PC-3 (cell line): ENCODE measurements around the gene HOXA6.

Source experiments
- EZH2 ChIP-seq: fragments of 300-600 bp; sonication (generic); IDR thresholded peaks from one replicate; pipeline ENCODE4 v1.6.1; 2017; ENCODE audit warnings: antibody characterized with exemption, mild to moderate bottlenecking, low read length; ENCODE audit not compliant: unreplicated experiment
- EZH2phosphoT487 ChIP-seq: fragments of 300-600 bp; sonication (generic); IDR thresholded peaks from 2 replicates; pipeline ENCODE4 v1.6.1; 2018; ENCODE audit warnings: mild to moderate bottlenecking, antibody characterized with exemption, low read length, borderline replicate concordance
- TF ChIP-seq, protein P1 (sequence below): fragments of 300-600 bp; sonication (generic); conservative IDR thresholded peaks from 2 replicates; pipeline ENCODE4 v1.5.1; 2017; ENCODE audit warnings: antibody characterized with exemption, low read depth, mild to moderate bottlenecking, low read length

DNA sequence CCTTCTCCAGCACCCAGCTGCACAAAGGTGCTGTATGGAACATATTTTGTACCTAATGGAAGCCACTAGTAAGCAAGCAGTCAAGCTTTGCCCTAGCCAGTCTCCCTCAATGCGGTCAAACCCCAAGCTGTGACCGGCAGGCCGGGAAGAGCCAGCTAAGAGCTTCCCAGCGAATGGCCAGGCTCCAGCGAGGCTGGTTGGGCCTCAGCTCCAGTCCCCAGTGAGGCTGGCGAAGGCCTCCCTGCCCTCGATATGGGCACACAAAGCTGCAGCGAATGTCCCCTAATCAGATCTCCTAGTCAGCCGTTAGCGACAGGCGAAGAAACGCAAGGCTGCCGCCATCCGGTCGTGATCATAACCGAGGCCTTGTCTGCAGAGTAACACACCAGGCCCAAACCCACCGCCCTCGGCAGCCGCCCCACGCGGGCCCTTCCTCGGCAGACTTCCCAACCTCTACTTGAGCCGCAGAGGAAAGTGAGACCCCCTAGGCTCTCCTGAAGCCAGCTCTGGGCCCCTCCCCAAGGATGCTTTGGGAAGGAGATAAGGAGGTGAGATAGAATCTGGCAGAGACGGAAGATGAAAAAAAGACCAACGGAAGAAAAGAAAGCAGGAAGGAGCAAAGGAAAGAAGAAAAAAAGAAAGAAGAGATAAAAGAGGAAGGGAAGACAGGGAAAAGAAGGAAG is 20.8 kb upstream of the HOXA6 start:
- TF ChIP-seq, protein P1, sequence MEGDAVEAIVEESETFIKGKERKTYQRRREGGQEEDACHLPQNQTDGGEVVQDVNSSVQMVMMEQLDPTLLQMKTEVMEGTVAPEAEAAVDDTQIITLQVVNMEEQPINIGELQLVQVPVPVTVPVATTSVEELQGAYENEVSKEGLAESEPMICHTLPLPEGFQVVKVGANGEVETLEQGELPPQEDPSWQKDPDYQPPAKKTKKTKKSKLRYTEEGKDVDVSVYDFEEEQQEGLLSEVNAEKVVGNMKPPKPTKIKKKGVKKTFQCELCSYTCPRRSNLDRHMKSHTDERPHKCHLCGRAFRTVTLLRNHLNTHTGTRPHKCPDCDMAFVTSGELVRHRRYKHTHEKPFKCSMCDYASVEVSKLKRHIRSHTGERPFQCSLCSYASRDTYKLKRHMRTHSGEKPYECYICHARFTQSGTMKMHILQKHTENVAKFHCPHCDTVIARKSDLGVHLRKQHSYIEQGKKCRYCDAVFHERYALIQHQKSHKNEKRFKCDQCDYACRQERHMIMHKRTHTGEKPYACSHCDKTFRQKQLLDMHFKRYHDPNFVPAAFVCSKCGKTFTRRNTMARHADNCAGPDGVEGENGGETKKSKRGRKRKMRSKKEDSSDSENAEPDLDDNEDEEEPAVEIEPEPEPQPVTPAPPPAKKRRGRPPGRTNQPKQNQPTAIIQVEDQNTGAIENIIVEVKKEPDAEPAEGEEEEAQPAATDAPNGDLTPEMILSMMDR, result peak; percentile 36; the same call in 1 of the 2 replicates
- TF ChIP-seq EZH2 (no peak), EZH2phosphoT487 (no peak)
